GM13977 (cell line): Measurements from ENCODE around the gene C5orf63.

Experiments used
- DNase-seq: peaks from one replicate; pipeline ENCODE4 v3.0.0; 2012; ENCODE audit warnings: low spot score
- CTCF ChIP-seq: IDR thresholded peaks from 2 replicates; pipeline ENCODE4 v1.5.1; 2012; ENCODE audit warnings: mild to moderate bottlenecking, control low read depth; ENCODE audit not compliant: insufficient read depth; ENCODE audit errors: extremely low read depth, missing control alignments
- in situ Hi-C: fragments of 300-500 bp; cut with MboI; formaldehyde crosslinking; loops from one replicate; pipeline ENCODE4 v1.12.0; 2022; ENCODE audit warnings: low sequenced_read_pairs, low pct_unique_long_range_greater_than_20kb, mixed read lengths, inconsistent platforms; ENCODE audit not compliant: unreplicated experiment

C5orf63 gene

GRCh38 chr5:127086589-127086988 lies 13.3 kb upstream of the C5orf63 start:
- in situ Hi-C loops = no loop called here

GRCh38 chr5:127085796-127086195 lies 12.5 kb upstream of the C5orf63 start:
- in situ Hi-C loops = no loop called here
- no peak for DNase-seq
- no peak for TF ChIP-seq CTCF

More at GRCh38 chr5:127086589-127086988, 13.3 kb upstream of the C5orf63 start:
- DNase-seq = no peak
- TF ChIP-seq CTCF = no peak

- in situ Hi-C loops = no loop called here
- TF ChIP-seq CTCF = no peak
- DNase-seq = no peak
These were observed 12.1 kb upstream of the C5orf63 start for GRCh38 chr5:127085371-127085770.

GRCh38 chr5:127084656-127085055 lies 11.4 kb upstream of the C5orf63 start:
- in situ Hi-C loops = no loop called here
- DNase-seq = no peak
- peak; percentile 6 for TF ChIP-seq CTCF

GRCh38 chr5:127083711-127084110 lies 10.4 kb upstream of the C5orf63 start:
- no peak for TF ChIP-seq CTCF
- no peak for DNase-seq
- in situ Hi-C loops = no loop called here

- TF ChIP-seq CTCF = no peak
- DNase-seq = no peak
- in situ Hi-C loops = no loop called here
These were observed 6.7 kb upstream of the C5orf63 start for GRCh38 chr5:127079994-127080491.

GRCh38 chr5:127077366-127077765 lies 4.1 kb upstream of the C5orf63 start:
- in situ Hi-C loops = no loop called here
- no peak for TF ChIP-seq CTCF

More at GRCh38 chr5:127077366-127077765, 4.1 kb upstream of the C5orf63 start:
- no peak for DNase-seq
